ENCODE data around the gene GRXCR1. TPM values are rescaled to one million over a fixed set of nuclear protein-coding genes. Genes with fewer than 3 reads are reported as not detected.

GRXCR1 gene
- total and polyA plus RNA-seq, 7 donors = not detected

GRCh38 chr4:42905591-42905990 is 13.1 kb downstream of the GRXCR1 start:
- DNase-seq (no peak), ATAC-seq (no peak)
- H3K27ac ChIP-seq = no peak overlapping the region
- H3K9me3 ChIP-seq = no peaks in the 10 kb centered on the region
- TF ChIP-seq CTCF (IDR thresholded peaks at IDR 0.05) = no peak
- no peaks in the 10 kb centered on the region for H3K36me3 ChIP-seq (ENCODE audit: insufficient read depth in 1 of 2, low read depth in 1 of 2)
- intact Hi-C loops (cut with DNase I) = no loop called here
- H3K27me3 ChIP-seq (ENCODE audit: insufficient read depth in 3 of 3, low read length in 2 of 3) = no peaks in the 10 kb centered on the region
- 87 to 91% (median 87%) methylated on average over 3 of the region's 3 CpGs for WGBS, 3 donors
- H3K4me1 ChIP-seq = no peaks in the 10 kb centered on the region
- H3K4me3 ChIP-seq = no peak overlapping the region

GRCh38 chr4:42906341-42906740 is 13.8 kb downstream of the GRXCR1 start:
- Histone ChIP-seq H3K4me1 (no peaks in the 10 kb centered on the region), H3K9me3 (no peaks in the 10 kb centered on the region), H3K27me3 (ENCODE audit: insufficient read depth in 3 of 3, low read length in 2 of 3) (no peaks in the 10 kb centered on the region), H3K36me3 (ENCODE audit: insufficient read depth in 1 of 2, low read depth in 1 of 2) (no peaks in the 10 kb centered on the region), H3K4me3 (no peak overlapping the region), H3K27ac (no peak overlapping the region)
- 83 to 95% (median 94%) methylated on average over 1 of the region's 1 CpG for WGBS, 3 donors
- ATAC-seq (no peak), DNase-seq (no peak)
- intact Hi-C loops (cut with DNase I) = no loop called here
- TF ChIP-seq CTCF (IDR thresholded peaks at IDR 0.05) = no peak

- H3K27me3 ChIP-seq (ENCODE audit: insufficient read depth in 3 of 3, low read length in 2 of 3) = no peaks in the 10 kb centered on the region
- no peaks in the 10 kb centered on the region for H3K9me3 ChIP-seq
- 61 to 63% (median 61%) methylated on average over 6 of the region's 6 CpGs for WGBS, 3 donors
- no peaks in the 10 kb centered on the region for H3K4me1 ChIP-seq
- H3K36me3 ChIP-seq (ENCODE audit: insufficient read depth in 1 of 2, low read depth in 1 of 2) = no peaks in the 10 kb centered on the region
- intact Hi-C loops (cut with DNase I) = no loop called here
- TF ChIP-seq CTCF (IDR thresholded peaks at IDR 0.05) = no peak
- no peak overlapping the region for H3K27ac ChIP-seq
- no peak for ATAC-seq
- DNase-seq = no peak
- H3K4me3 ChIP-seq = no peak overlapping the region
Observed at GRCh38 chr4:42906891-42907759, 14.6 kb downstream of the GRXCR1 start.

GRCh38 chr4:42910459-42910858 is 17.9 kb downstream of the GRXCR1 start:
- no peak for DNase-seq
- WGBS, 3 donors = 75 to 81% (median 78%) methylated on average over 5 of the region's 5 CpGs
- intact Hi-C loops (cut with DNase I) = no loop called here

More at GRCh38 chr4:42910459-42910858, 17.9 kb downstream of the GRXCR1 start:
- Histone ChIP-seq H3K4me3 (no peak overlapping the region), H3K27ac (no peak overlapping the region), H3K36me3 (ENCODE audit: insufficient read depth in 1 of 2, low read depth in 1 of 2) (no peaks in the 10 kb centered on the region), H3K9me3 (no peaks in the 10 kb centered on the region), H3K27me3 (ENCODE audit: insufficient read depth in 3 of 3, low read length in 2 of 3) (no peaks in the 10 kb centered on the region), H3K4me1 (no peaks in the 10 kb centered on the region)
- ATAC-seq = no peak
- no peak for TF ChIP-seq CTCF (IDR thresholded peaks at IDR 0.05)

All from psoas muscle (tissue), 8 donors.